HT1080 (cell line): ENCODE data around the gene TUBGCP2. TPM values are rescaled to one million over a fixed set of nuclear protein-coding genes. Genes with fewer than 3 reads are reported as not detected.
"Not testable (repeated sequence)": the region's sequence is repeated elsewhere in the genome, so short reads cannot be mapped to it uniquely, and the experiment has no call there.

Source experiments
- DNase-seq: peaks from one replicate; pipeline ENCODE4 v3.0.0-alpha.2; 2015; ENCODE audit warnings: low read depth
- small RNA-seq: library from RNA; depleted of rRNA; stranded (forward); fragments of <200 nt; gene quantifications from one replicate; pipeline ENCODE3, GENCODE V24; 2014
- total RNA-seq: library from RNA; depleted of rRNA; stranded (reverse); fragments of >200 nt; shearing (Covaris generic); gene quantifications from 2 replicates; pipeline ENCODE4 v1.2.3, GENCODE V29; 2014; rRNA removed

Gene TUBGCP2
- total RNA-seq, 1 experiment from 2014 or later = 119 TPM

GRCh38 chr10:133235265-133235855 lies 73.3 kb downstream of the TUBGCP2 start:
- no peak for DNase-seq

GRCh38 chr10:133234796-133235195 lies 73.9 kb downstream of the TUBGCP2 start:
- not testable (repeated sequence) for DNase-seq

GRCh38 chr10:133231946-133232574 lies 76.6 kb downstream of the TUBGCP2 start:
- DNase-seq = no peak

DNA sequence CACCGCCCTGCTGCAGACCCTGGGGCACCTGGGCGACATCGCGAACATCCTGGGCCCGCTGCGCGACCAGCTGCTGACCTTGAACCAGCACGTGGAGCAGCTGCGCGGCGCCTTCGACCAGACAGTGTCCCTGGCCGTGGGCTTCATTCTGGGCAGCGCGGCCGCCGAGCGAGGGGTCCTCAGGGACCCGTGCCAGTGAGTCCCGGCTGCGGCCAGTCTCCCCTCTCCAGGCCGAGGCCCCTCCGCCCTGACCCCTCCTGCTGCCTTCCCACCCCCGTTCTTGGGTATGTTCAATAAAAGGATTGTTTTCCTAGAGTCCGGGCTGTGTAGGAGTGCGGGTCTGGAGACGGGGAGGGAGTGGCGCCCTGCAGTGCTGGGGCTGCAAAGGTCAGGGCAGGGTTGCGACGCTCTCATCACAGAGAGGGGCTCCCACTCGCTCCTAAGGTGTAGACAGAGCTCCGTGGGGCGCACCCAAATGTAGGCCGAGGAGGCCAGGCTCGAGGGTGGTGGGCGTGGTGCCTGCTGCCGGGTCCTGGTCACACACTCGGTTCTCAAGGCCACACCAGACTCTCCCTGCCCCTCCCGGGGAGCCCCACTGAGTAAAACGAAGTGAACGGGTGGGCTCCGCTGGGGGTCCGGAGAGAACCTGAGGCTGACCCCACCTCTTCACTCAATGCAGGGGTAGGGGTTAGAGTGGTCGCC lies 77.3 kb downstream of the TUBGCP2 start:
- no peak for DNase-seq

- no peak for DNase-seq
Measured at GRCh38 chr10:133230387-133231195, 78.1 kb downstream of the TUBGCP2 start.

GRCh38 chr10:133230044-133230361 lies 78.7 kb downstream of the TUBGCP2 start, which contains the start of gene UTF1:
Gene UTF1, plus strand, starts transcription at chr10:133230217. Its CDS starts 72 bp downstream, at chr10:133230289.
- no peak for DNase-seq

DNA sequence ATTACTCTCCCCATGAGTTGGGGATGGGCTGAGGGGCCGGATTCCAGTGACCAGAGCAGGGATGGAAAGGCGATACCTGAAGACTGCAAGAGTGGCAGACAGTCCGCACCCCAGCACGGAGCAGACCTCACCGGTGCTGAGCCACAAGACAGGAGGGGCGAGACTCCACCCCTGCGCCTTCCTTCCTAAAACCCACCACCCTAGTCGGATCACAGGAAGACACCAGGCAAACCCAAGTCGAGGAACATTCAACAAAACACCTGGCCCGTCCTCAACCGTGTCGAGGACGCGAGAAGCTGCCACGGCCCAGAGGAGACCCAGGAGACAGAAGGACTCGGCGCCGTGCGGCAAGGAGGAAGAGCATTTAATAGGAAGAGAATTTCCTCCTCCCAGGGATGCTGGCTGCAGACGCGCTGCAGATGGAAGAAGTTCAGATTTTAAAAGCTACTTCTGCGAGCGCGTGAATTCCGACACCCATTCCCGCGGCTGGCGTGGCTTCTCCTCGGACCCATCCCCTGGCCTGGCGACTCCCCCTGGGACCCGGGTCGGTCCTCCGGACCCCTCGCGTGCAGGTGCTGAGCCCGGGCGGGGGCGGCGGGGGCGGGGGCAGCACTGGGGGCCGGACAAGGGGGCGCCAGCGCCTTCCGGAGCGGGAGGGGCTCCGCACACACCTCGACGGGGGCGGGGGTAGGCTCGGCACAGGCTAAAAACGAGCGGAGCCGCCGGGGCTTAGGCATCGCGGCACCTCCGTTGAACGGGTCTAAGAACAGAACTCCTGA lies 79.2 kb downstream of the TUBGCP2 start:
- DNase-seq = no peak

Small RNAs within 50 kb of the gene (small RNA-seq; reads per million reads assigned to genes)
- gene BANF1P2 = not detected

Other genes starting within 250 kb of the TUBGCP2 start
- not detected in 2 replicates for gene ADGRA1, start 220.9 kb downstream of the TUBGCP2 start, total RNA-seq
- gene KNDC1, start 148.7 kb downstream of the TUBGCP2 start, total RNA-seq = not detected in 2 replicates
- not detected in 2 replicates for gene UTF1, start 78.7 kb downstream of the TUBGCP2 start, total RNA-seq
- gene VENTX, start 71.0 kb downstream of the TUBGCP2 start, total RNA-seq = 0.03 and 0.13 TPM in 2 replicates
- gene ADAM8, start 32.0 kb downstream of the TUBGCP2 start, total RNA-seq = 1.6 and 4.2 TPM in 2 replicates
- 102 and 108 TPM in 2 replicates for gene ZNF511, start within 50 bp of the TUBGCP2 start, total RNA-seq
- gene CALY, start 28.0 kb upstream of the TUBGCP2 start, total RNA-seq = 1.7 TPM in 1 of 2 replicates, not detected in the other
- not detected in 2 replicates for gene PRAP1, start 38.5 kb upstream of the TUBGCP2 start, total RNA-seq
- gene FUOM, start 49.1 kb upstream of the TUBGCP2 start, total RNA-seq = 31.5 and 48.4 TPM in 2 replicates
- gene ECHS1, start 64.5 kb upstream of the TUBGCP2 start, total RNA-seq = 107 and 109 TPM in 2 replicates
- gene PAOX, start 70.4 kb upstream of the TUBGCP2 start, total RNA-seq = 0.43 and 0.70 TPM in 2 replicates
- gene MTG1, start 85.3 kb upstream of the TUBGCP2 start, total RNA-seq = 54.1 and 55.6 TPM in 2 replicates
- gene SPRN, start 115.8 kb upstream of the TUBGCP2 start, total RNA-seq = not detected in 2 replicates
- 0.80 and 1.3 TPM in 2 replicates for gene SCART1, start 145.1 kb upstream of the TUBGCP2 start, total RNA-seq
- gene CYP2E1, start 218.5 kb upstream of the TUBGCP2 start, total RNA-seq = 1.2 and 1.4 TPM in 2 replicates